K562 (cell line): ENCODE measurements around the gene SPIRE1. TPM values are rescaled to one million over a fixed set of nuclear protein-coding genes. Genes with fewer than 3 reads are reported as not detected.
A peak's percentile ranks its signal among the peaks of the same experiment; 100 is the strongest.

Source experiments
- BMI1 ChIP-seq: fragments of 150-350 bp; IDR thresholded peaks from 2 replicates; pipeline ENCODE4 v1.6.1; 2014; ENCODE audit warnings: low read length
- C11orf30 ChIP-seq: fragments of 450-650 bp; IDR thresholded peaks from 2 replicates; pipeline ENCODE4 v1.6.1; 2016; ENCODE audit warnings: low read depth, mild to moderate bottlenecking
- ELF2 ChIP-seq: fragments of 250-450 bp; sonication (Bioruptor Pico); IDR thresholded peaks from 2 replicates; pipeline ENCODE4 v1.5.0; 2021; ENCODE audit warnings: mild to moderate bottlenecking
- GTF2E2 ChIP-seq: fragments of 200-800 bp; sonication (Bioruptor generic); IDR thresholded peaks from 2 replicates; pipeline ENCODE4 v1.6.1; 2016; ENCODE audit warnings: missing genetic modification characterization, missing compliant biosample characterization
- NFYB ChIP-seq: IDR thresholded peaks from 2 replicates; pipeline ENCODE4 v1.6.1; 2011; ENCODE audit warnings: mild to moderate bottlenecking, moderate library complexity; ENCODE audit not compliant: insufficient read length; ENCODE audit errors: extremely low read depth
- NR2C2 ChIP-seq, 2 experiments: fragments of 200-800 bp in 1 of 2; sonication (Bioruptor generic) in 1 of 2; sonication (generic) in 1 of 2; formaldehyde crosslinking in 1 of 2; IDR thresholded peaks; 2 replicates each; pipeline versions ENCODE4 v1.6.1 to v1.8.0; 2016 to 2022; ENCODE audit warnings: mild to moderate bottlenecking in 1 of 2, missing compliant biosample characterization in 1 of 2, missing genetic modification characterization in 1 of 2, missing genetic modification reagents in 1 of 2
- PHF8 ChIP-seq: fragments of 200-600 bp; sonication (generic); IDR thresholded peaks from 2 replicates; pipeline ENCODE4 v1.6.1; 2012; ENCODE audit warnings: mixed run types, mild to moderate bottlenecking, inconsistent platforms, low read length, moderate library complexity, borderline replicate concordance
- SOX6 ChIP-seq: fragments of 450-650 bp; IDR thresholded peaks from 2 replicates; pipeline ENCODE4 v1.6.1; 2014; ENCODE audit warnings: mild to moderate bottlenecking
- ZFX ChIP-seq: sonication (generic); formaldehyde crosslinking; IDR thresholded peaks from 2 replicates; pipeline ENCODE4 v1.8.0; 2022; ENCODE audit warnings: mild to moderate bottlenecking, missing genetic modification reagents, moderate library complexity
- ZNF444 ChIP-seq: fragments of 250-450 bp; sonication (Bioruptor Pico); IDR thresholded peaks from 2 replicates; pipeline ENCODE4 v1.4.0; 2020; ENCODE audit warnings: mild to moderate bottlenecking, moderate library complexity
- ZNF589 ChIP-seq: fragments of 200-800 bp; sonication (Bioruptor generic); IDR thresholded peaks from 2 replicates; pipeline ENCODE4 v1.6.1; 2016; ENCODE audit warnings: low read depth, missing genetic modification characterization, missing compliant biosample characterization
- ZNF695 ChIP-seq: fragments of 450-650 bp; formaldehyde crosslinking; IDR thresholded peaks from 2 replicates; pipeline ENCODE4 v1.4.0; 2020; ENCODE audit warnings: mild to moderate bottlenecking, moderate library complexity
- ZNF766 ChIP-seq: fragments of 200-800 bp; sonication (Bioruptor generic); conservative IDR thresholded peaks from 2 replicates; pipeline ENCODE4 v1.6.1; 2016; ENCODE audit warnings: missing genetic modification characterization, missing compliant biosample characterization
- polyA plus RNA-seq, 8 experiments: library from polyadenylated mRNA; depleted of rRNA in 4 of 8; stranded (reverse) in 5 of 8; unstranded in 3 of 8; fragments of >200 nt; fragmentation: Nextera tagmentation in 2 of 8; fragmentation: Illumina TruSeq in 1 of 8; extraction: Ambion mirVana in 2 of 8; extraction: Trizol in 1 of 8; gene quantifications; 2 replicates each; pipeline versions ENCODE4 v1.2.1 to v1.2.3, GENCODE V29; 2011 to 2014; ENCODE audit warnings: inconsistent platforms in 1 of 8, missing spikeins in 1 of 8
- total RNA-seq, 7 experiments: library from RNA; depleted of rRNA in 6 of 7; stranded (reverse); fragments of >200 nt in 6 of 7; fragmentation: Illumina TruSeq in 2 of 7; extraction: Trizol in 2 of 7; gene quantifications; 2 replicates each; pipeline versions ENCODE4 v1.2.1 to v1.2.3, GENCODE V29; 2011 to 2021; ENCODE audit warnings: low replicate concordance in 1 of 7
- TF ChIP-seq, protein P1 (sequence below): sonication (generic); formaldehyde crosslinking; IDR thresholded peaks from 2 replicates; pipeline ENCODE4 v1.5.0; 2020; ENCODE audit warnings: missing genetic modification reagents
- TF ChIP-seq, protein P2 (sequence below): sonication (generic); formaldehyde crosslinking; IDR thresholded peaks from 2 replicates; pipeline ENCODE4 v1.8.0; 2023; ENCODE audit warnings: missing genetic modification reagents, mild to moderate bottlenecking, borderline replicate concordance
- TF ChIP-seq, protein P3 (sequence below): fragments of 200-800 bp; sonication (Bioruptor generic); IDR thresholded peaks from 2 replicates; pipeline ENCODE4 v1.6.1; 2017; ENCODE audit warnings: missing genetic modification characterization, missing compliant biosample characterization

SPIRE1 gene
- total and polyA plus RNA-seq, 9 of the 15 experiments (the other 6 are each of a cell fraction or from before 2014, with no cell fraction given): 2.9 to 14.0 (median 10.2) TPM

DNA sequence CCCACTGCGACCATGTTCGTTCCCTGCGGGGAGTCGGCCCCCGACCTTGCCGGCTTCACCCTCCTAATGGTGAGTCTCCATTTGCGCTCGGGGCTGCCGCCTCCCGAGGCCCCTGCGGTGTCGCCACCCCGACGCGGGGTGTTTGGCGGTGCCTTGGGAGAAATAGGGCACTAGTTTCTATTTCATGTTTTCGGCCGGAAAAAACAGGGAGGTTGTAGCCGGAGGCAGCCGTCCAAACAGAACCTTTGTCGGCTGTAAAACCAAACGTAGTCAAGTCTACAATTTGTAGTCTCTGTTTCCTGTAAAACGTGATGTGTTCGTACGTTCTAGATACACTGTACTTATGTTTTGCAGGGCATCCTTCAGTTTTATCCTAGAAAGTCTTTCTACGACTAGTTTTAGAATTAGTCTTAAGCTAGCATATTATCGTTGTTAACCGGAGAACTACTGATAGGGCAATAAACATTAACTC, 45.2 kb upstream of the SPIRE1 start (continued):
- TF ChIP-seq, protein P1, sequence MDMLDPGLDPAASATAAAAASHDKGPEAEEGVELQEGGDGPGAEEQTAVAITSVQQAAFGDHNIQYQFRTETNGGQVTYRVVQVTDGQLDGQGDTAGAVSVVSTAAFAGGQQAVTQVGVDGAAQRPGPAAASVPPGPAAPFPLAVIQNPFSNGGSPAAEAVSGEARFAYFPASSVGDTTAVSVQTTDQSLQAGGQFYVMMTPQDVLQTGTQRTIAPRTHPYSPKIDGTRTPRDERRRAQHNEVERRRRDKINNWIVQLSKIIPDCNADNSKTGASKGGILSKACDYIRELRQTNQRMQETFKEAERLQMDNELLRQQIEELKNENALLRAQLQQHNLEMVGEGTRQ (CRISPR knock-in tag): no peak
- TF ChIP-seq, protein P2, sequence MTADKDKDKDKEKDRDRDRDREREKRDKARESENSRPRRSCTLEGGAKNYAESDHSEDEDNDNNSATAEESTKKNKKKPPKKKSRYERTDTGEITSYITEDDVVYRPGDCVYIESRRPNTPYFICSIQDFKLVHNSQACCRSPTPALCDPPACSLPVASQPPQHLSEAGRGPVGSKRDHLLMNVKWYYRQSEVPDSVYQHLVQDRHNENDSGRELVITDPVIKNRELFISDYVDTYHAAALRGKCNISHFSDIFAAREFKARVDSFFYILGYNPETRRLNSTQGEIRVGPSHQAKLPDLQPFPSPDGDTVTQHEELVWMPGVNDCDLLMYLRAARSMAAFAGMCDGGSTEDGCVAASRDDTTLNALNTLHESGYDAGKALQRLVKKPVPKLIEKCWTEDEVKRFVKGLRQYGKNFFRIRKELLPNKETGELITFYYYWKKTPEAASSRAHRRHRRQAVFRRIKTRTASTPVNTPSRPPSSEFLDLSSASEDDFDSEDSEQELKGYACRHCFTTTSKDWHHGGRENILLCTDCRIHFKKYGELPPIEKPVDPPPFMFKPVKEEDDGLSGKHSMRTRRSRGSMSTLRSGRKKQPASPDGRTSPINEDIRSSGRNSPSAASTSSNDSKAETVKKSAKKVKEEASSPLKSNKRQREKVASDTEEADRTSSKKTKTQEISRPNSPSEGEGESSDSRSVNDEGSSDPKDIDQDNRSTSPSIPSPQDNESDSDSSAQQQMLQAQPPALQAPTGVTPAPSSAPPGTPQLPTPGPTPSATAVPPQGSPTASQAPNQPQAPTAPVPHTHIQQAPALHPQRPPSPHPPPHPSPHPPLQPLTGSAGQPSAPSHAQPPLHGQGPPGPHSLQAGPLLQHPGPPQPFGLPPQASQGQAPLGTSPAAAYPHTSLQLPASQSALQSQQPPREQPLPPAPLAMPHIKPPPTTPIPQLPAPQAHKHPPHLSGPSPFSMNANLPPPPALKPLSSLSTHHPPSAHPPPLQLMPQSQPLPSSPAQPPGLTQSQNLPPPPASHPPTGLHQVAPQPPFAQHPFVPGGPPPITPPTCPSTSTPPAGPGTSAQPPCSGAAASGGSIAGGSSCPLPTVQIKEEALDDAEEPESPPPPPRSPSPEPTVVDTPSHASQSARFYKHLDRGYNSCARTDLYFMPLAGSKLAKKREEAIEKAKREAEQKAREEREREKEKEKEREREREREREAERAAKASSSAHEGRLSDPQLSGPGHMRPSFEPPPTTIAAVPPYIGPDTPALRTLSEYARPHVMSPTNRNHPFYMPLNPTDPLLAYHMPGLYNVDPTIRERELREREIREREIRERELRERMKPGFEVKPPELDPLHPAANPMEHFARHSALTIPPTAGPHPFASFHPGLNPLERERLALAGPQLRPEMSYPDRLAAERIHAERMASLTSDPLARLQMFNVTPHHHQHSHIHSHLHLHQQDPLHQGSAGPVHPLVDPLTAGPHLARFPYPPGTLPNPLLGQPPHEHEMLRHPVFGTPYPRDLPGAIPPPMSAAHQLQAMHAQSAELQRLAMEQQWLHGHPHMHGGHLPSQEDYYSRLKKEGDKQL: no peak
- TF ChIP-seq ZNF695 (CRISPR knock-in tag): no peak
- no peak for TF ChIP-seq NR2C2 (CRISPR knock-in tag; IDR thresholded peaks at IDR 0.05)
- peak; percentile 6; the same call in 1 of the 2 replicates for TF ChIP-seq NR2C2 (tag; IDR thresholded peaks at IDR 0.05)
- peak; percentile 91; the same call in 1 of the 2 replicates for TF ChIP-seq GTF2E2 (tag)
- TF ChIP-seq C11orf30: peak; percentile 40; the same call in 1 of the 2 replicates
- no peak for TF ChIP-seq ZFX (CRISPR knock-in tag)
- no peak for TF ChIP-seq ZNF589
- no peak for TF ChIP-seq ZNF444 (CRISPR knock-in tag)
- TF ChIP-seq, protein P3, sequence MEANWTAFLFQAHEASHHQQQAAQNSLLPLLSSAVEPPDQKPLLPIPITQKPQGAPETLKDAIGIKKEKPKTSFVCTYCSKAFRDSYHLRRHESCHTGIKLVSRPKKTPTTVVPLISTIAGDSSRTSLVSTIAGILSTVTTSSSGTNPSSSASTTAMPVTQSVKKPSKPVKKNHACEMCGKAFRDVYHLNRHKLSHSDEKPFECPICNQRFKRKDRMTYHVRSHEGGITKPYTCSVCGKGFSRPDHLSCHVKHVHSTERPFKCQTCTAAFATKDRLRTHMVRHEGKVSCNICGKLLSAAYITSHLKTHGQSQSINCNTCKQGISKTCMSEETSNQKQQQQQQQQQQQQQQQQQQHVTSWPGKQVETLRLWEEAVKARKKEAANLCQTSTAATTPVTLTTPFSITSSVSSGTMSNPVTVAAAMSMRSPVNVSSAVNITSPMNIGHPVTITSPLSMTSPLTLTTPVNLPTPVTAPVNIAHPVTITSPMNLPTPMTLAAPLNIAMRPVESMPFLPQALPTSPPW (CRISPR knock-in tag): no peak
- 0 out of 2 replicates have a peak, but pooled peaks have one; percentile 36 for TF ChIP-seq ZNF766 (CRISPR knock-in tag)
- no peak for TF ChIP-seq BMI1
- peak; percentile 83 for TF ChIP-seq PHF8
- no peak for TF ChIP-seq NFYB
- TF ChIP-seq SOX6: no peak
- TF ChIP-seq ELF2 (CRISPR knock-in tag): peak; percentile 68; the same call in 1 of the 2 replicates
